GM12801 (cell line): ENCODE results near the gene MEAK7.

Experiments used
- TF ChIP-seq, protein P1 (sequence below): IDR thresholded peaks from one replicate; pipeline ENCODE4 v1.5.1; 2011; ENCODE audit warnings: control low read depth; ENCODE audit not compliant: insufficient read length; ENCODE audit errors: extremely low read depth

MEAK7 gene

GRCh38 chr16:84458606-84459532 is 45.6 kb downstream of the MEAK7 start:
- TF ChIP-seq, protein P1, sequence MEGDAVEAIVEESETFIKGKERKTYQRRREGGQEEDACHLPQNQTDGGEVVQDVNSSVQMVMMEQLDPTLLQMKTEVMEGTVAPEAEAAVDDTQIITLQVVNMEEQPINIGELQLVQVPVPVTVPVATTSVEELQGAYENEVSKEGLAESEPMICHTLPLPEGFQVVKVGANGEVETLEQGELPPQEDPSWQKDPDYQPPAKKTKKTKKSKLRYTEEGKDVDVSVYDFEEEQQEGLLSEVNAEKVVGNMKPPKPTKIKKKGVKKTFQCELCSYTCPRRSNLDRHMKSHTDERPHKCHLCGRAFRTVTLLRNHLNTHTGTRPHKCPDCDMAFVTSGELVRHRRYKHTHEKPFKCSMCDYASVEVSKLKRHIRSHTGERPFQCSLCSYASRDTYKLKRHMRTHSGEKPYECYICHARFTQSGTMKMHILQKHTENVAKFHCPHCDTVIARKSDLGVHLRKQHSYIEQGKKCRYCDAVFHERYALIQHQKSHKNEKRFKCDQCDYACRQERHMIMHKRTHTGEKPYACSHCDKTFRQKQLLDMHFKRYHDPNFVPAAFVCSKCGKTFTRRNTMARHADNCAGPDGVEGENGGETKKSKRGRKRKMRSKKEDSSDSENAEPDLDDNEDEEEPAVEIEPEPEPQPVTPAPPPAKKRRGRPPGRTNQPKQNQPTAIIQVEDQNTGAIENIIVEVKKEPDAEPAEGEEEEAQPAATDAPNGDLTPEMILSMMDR: no peak

DNA sequence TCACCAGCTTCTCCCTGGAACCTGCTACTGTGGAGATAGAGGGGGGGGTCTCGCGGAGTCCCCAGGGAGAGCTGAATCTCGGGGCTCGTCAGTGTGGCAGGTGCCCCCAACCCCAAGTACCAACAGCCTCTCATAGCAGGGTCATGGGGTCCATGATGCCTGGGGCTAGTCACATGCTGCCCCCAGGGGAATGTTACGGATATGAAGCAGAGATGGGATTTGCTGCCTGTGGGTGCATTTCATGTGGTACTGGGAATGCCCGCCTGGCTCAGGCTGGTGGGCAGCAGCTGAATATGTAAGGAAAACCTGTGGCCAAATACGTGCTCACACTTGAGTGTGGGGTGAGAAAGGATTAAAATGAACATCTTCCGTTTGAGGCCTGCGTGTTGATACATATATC is 49.4 kb downstream of the MEAK7 start:
- TF ChIP-seq, protein P1: no peak
